ENCODE data around the gene KLF5. TPM values are rescaled to one million over a fixed set of nuclear protein-coding genes. Genes with fewer than 3 reads are reported as not detected.

The KLF5 gene
- total RNA-seq, 4 donors from 2014 or later, result 2.8 to 14.0 (median 5.8) TPM

- TF ChIP-seq CTCF (IDR thresholded peaks at IDR 0.05; ENCODE audit: low read depth), result no peak
Measured at GRCh38 chr13:73060251-73061160, 1.7 kb downstream of the KLF5 start.

- no peak for TF ChIP-seq CTCF (IDR thresholded peaks at IDR 0.05; ENCODE audit: low read depth)
Measured at GRCh38 chr13:73061473-73061872, 2.7 kb downstream of the KLF5 start.

GRCh38 chr13:73061876-73062275, 3.1 kb downstream of the KLF5 start:
- TF ChIP-seq CTCF (IDR thresholded peaks at IDR 0.05; ENCODE audit: low read depth), result no peak

- no peak for TF ChIP-seq CTCF (IDR thresholded peaks at IDR 0.05; ENCODE audit: low read depth)
Measured at GRCh38 chr13:73062468-73062867, 3.7 kb downstream of the KLF5 start.

- TF ChIP-seq CTCF (IDR thresholded peaks at IDR 0.05; ENCODE audit: low read depth), result no peak
Measured at GRCh38 chr13:73063166-73063565, 4.4 kb downstream of the KLF5 start.

- no peak for TF ChIP-seq CTCF (IDR thresholded peaks at IDR 0.05; ENCODE audit: low read depth)
Measured at GRCh38 chr13:73065036-73065435, 6.2 kb downstream of the KLF5 start.

GRCh38 chr13:73065665-73066340, 7.0 kb downstream of the KLF5 start:
- no peak for TF ChIP-seq CTCF (IDR thresholded peaks at IDR 0.05; ENCODE audit: low read depth)

All from subcutaneous adipose tissue (tissue), 4 donors.